ENCODE measurements around the gene LCN1. TPM values are rescaled to one million over a fixed set of nuclear protein-coding genes. Genes with fewer than 3 reads are reported as not detected.

LCN1 gene
- polyA plus RNA-seq, 1 donor from 2014 or later = not detected

DNA sequence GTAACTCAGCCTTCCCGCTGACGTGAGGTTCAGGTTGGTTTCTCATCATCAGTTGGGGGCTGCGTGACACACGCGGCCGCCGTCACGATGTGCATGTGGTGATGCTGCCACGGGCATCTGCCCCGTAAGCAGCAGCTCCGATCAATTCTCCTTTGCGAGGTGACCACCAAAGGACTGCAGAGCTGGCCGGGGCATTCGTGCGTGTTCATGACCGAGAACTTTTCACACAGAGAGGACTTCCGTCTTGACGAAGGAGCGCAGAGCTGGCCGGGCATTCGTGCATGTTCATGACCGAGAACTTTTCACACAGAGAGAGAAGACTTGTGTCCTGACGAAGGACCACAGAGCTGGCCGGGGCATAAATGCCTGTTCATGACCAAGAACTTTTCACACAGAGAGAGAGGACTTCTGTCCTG lies 3.8 kb upstream of the LCN1 start:
- H2AFZ ChIP-seq (ENCODE audit: low read depth, low read length) = no peak overlapping the region
- H3F3A ChIP-seq (ENCODE audit: insufficient read depth, low read length, poor library complexity, severe bottlenecking) = no peaks in the 10 kb centered on the region
- H3K36me3 ChIP-seq (ENCODE audit: insufficient read depth, low read length) = no peaks in the 10 kb centered on the region
- no peak overlapping the region for H3K27ac ChIP-seq (ENCODE audit: low read length)
- H3K4me3 ChIP-seq (ENCODE audit: low read length) = no peak overlapping the region
- H3K9ac ChIP-seq (ENCODE audit: low read length) = no peak overlapping the region
- H3K4me2 ChIP-seq (ENCODE audit: low read length) = no peak overlapping the region
- no peaks in the 10 kb centered on the region for H3K9me3 ChIP-seq (ENCODE audit: low read length)
- no peaks in the 10 kb centered on the region for H3K9me2 ChIP-seq (ENCODE audit: insufficient read depth, low read length)
- TF ChIP-seq SMC3 (conservative IDR thresholded peaks at IDR 0.05; ENCODE audit: poor library complexity) (no peak), MXI1 (conservative IDR thresholded peaks at IDR 0.05; ENCODE audit: poor library complexity, severe bottlenecking) (no peak), TAF1 (IDR thresholded peaks at IDR 0.05; ENCODE audit: low read depth) (no peak), EP300 (conservative IDR thresholded peaks at IDR 0.05; ENCODE audit: poor library complexity, severe bottlenecking) (no peak), RAD21 (conservative IDR thresholded peaks at IDR 0.05) (no peak)
- TF ChIP-seq, protein P1, sequence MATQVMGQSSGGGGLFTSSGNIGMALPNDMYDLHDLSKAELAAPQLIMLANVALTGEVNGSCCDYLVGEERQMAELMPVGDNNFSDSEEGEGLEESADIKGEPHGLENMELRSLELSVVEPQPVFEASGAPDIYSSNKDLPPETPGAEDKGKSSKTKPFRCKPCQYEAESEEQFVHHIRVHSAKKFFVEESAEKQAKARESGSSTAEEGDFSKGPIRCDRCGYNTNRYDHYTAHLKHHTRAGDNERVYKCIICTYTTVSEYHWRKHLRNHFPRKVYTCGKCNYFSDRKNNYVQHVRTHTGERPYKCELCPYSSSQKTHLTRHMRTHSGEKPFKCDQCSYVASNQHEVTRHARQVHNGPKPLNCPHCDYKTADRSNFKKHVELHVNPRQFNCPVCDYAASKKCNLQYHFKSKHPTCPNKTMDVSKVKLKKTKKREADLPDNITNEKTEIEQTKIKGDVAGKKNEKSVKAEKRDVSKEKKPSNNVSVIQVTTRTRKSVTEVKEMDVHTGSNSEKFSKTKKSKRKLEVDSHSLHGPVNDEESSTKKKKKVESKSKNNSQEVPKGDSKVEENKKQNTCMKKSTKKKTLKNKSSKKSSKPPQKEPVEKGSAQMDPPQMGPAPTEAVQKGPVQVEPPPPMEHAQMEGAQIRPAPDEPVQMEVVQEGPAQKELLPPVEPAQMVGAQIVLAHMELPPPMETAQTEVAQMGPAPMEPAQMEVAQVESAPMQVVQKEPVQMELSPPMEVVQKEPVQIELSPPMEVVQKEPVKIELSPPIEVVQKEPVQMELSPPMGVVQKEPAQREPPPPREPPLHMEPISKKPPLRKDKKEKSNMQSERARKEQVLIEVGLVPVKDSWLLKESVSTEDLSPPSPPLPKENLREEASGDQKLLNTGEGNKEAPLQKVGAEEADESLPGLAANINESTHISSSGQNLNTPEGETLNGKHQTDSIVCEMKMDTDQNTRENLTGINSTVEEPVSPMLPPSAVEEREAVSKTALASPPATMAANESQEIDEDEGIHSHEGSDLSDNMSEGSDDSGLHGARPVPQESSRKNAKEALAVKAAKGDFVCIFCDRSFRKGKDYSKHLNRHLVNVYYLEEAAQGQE (IDR thresholded peaks at IDR 0.05; ENCODE audit: borderline replicate concordance) = no peak
- TF ChIP-seq, protein P2, sequence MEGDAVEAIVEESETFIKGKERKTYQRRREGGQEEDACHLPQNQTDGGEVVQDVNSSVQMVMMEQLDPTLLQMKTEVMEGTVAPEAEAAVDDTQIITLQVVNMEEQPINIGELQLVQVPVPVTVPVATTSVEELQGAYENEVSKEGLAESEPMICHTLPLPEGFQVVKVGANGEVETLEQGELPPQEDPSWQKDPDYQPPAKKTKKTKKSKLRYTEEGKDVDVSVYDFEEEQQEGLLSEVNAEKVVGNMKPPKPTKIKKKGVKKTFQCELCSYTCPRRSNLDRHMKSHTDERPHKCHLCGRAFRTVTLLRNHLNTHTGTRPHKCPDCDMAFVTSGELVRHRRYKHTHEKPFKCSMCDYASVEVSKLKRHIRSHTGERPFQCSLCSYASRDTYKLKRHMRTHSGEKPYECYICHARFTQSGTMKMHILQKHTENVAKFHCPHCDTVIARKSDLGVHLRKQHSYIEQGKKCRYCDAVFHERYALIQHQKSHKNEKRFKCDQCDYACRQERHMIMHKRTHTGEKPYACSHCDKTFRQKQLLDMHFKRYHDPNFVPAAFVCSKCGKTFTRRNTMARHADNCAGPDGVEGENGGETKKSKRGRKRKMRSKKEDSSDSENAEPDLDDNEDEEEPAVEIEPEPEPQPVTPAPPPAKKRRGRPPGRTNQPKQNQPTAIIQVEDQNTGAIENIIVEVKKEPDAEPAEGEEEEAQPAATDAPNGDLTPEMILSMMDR (IDR thresholded peaks at IDR 0.05; ENCODE audit: poor library complexity, severe bottlenecking) = no peak
- H3K79me2 ChIP-seq (replicated peaks; ENCODE audit: insufficient read depth, low read length) = no peaks in the 10 kb centered on the region
- H3K27me3 ChIP-seq (ENCODE audit: insufficient read depth, low read depth, low read length) = no peaks in the 10 kb centered on the region
- no peaks in the 10 kb centered on the region for H4K20me1 ChIP-seq (ENCODE audit: insufficient read depth)

DNA sequence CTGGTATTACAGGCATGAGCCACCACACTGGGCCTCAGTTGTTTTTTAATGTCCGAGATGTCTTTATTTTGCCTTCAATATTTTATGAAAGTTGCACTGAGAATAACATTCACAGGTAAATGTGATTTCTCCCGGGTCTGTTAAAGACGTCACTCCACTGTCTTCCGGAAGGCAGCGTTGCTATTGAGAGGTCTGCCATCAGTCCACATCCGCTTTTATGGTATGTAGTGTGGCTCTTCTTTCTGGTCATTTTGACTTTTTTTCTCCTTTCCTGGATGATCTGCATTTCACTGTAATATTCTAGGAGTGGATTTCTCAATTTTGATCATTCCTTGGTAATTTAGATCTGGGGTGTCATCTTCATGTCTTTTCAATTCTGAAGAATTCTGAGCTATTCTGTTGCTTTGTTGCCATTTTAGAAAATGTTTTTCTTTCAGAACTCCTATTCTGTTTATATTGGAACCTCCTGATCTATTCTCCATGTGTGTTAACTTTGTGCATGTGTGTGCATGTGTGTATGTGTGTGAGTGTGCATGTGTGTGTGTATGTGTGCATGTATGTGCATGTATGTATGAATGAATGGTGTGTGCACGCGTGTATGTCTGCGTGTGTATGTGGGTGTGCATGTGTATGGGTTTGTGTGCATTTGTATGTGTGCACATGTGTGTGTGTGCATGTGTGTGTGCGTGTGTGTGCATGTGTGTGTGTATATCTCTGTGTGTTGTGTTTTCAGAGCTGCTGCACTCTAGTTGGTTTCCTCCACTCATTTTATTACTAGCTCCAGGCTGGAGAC lies 1.9 kb upstream of the LCN1 start:
- no peak overlapping the region for H3K4me3 ChIP-seq (ENCODE audit: low read length)
- H3K4me2 ChIP-seq (ENCODE audit: low read length) = no peak overlapping the region
- TF ChIP-seq TAF1 (IDR thresholded peaks at IDR 0.05; ENCODE audit: low read depth) (no peak), SMC3 (conservative IDR thresholded peaks at IDR 0.05; ENCODE audit: poor library complexity) (no peak), EP300 (conservative IDR thresholded peaks at IDR 0.05; ENCODE audit: poor library complexity, severe bottlenecking) (no peak), POLR2AphosphoS5 (IDR thresholded peaks at IDR 0.05) (no peak), RAD21 (conservative IDR thresholded peaks at IDR 0.05) (no peak), EZH2 (IDR thresholded peaks at IDR 0.05; ENCODE audit: borderline replicate concordance, insufficient read depth, low read length, poor library complexity, severe bottlenecking) (no peak), MXI1 (conservative IDR thresholded peaks at IDR 0.05; ENCODE audit: poor library complexity, severe bottlenecking) (no peak)
- TF ChIP-seq, protein P2 (IDR thresholded peaks at IDR 0.05; ENCODE audit: poor library complexity, severe bottlenecking) = no peak
- TF ChIP-seq, protein P1 (IDR thresholded peaks at IDR 0.05; ENCODE audit: borderline replicate concordance) = no peak
- no peaks in the 10 kb centered on the region for H3F3A ChIP-seq (ENCODE audit: insufficient read depth, low read length, poor library complexity, severe bottlenecking)
- H3K9ac ChIP-seq (ENCODE audit: low read length) = no peak overlapping the region
- H3K9me3 ChIP-seq (ENCODE audit: low read length) = no peaks in the 10 kb centered on the region
- H3K9me2 ChIP-seq (ENCODE audit: insufficient read depth, low read length) = no peaks in the 10 kb centered on the region
- H3K79me2 ChIP-seq (replicated peaks; ENCODE audit: insufficient read depth, low read length) = no peaks in the 10 kb centered on the region
- H4K20me1 ChIP-seq (ENCODE audit: insufficient read depth) = no peaks in the 10 kb centered on the region
- no peak overlapping the region for H3K27ac ChIP-seq (ENCODE audit: low read length)
- H3K36me3 ChIP-seq (ENCODE audit: insufficient read depth, low read length) = no peaks in the 10 kb centered on the region
- H3K27me3 ChIP-seq (ENCODE audit: insufficient read depth, low read depth, low read length) = no peaks in the 10 kb centered on the region
- no peak overlapping the region for H2AFZ ChIP-seq (ENCODE audit: low read depth, low read length)

All from neural cell (in vitro differentiated cells).